ENCODE results near the gene PPP1R2B.
A peak's percentile ranks its signal among the peaks of the same experiment; 100 is the strongest.
"Not testable (repeated sequence)": the region's sequence is repeated elsewhere in the genome, so short reads cannot be mapped to it uniquely, and the experiment has no call there.

The PPP1R2B gene

DNA sequence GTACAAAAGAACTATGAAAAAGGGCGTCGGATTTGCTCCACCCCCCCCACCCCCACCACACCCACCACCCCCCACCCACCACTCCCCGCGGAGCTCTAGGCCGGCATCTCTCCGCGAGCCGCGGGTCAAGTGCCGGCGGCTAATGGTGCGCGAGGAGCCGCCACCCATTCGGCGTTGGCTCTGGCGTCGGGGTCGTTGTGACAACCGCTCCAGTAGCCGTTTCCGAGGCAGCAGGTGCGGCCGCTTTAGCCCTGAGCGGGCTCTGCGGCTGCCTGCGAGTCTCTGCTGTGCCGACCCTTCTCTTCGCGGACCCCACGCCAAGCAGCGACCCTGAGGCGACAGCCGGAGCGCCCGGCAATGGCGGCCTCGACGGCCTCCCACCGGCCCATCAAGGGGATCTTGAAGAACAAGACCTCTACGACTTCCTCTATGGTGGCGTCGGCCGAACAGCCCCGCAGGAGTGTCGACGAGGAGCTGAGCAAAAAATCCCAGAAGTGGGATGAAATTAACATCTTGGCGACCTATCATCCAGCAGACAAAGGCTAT, at the start of gene PPP1R2B:
TSS of gene PPP1R2B (plus strand) at position 90 of the 546 bp plus-strand sequence. CDS start at position 358, 268 bp downstream.
- no peak for DNase-seq

DNA sequence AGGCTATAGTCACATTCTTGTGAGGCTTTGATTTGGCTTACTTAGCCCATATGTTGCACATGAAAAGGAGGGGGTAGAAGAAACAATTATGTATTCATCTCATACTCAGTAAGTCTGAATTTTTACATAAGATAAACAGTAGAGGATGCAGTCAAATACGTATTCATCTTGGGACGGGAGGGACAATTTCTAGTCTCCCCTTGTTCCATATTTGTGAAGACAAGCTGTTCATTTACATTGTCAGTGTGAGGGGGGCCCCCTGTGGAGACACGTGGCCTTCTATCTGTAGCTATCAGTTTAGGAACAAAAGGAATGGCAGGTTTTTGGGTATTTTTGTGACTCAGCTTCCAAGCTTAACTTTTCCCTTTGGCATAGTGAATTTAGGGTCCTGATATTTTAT, 49.2 kb upstream of the PPP1R2B start:
- DNase-seq: no peak

DNA sequence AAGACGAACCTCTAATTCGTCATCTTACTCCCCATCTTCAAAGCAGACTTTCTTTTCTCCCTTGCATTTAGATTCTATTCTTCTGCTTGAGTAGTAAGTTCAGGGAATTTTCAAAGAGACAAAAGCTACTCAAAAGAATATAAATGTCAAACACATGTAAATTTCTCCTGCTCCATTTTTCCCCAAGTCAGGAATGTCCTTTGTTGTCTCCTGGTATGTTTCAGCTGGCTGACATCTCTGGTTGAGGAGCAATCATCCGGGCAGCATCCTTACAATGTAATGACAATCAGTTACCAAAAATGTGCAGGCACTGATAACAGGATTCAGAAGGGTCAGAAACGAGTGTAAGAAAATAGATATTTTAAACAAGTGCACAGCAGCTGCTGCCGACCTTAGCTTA, 47.6 kb upstream of the PPP1R2B start:
- no peak for DNase-seq

DNA sequence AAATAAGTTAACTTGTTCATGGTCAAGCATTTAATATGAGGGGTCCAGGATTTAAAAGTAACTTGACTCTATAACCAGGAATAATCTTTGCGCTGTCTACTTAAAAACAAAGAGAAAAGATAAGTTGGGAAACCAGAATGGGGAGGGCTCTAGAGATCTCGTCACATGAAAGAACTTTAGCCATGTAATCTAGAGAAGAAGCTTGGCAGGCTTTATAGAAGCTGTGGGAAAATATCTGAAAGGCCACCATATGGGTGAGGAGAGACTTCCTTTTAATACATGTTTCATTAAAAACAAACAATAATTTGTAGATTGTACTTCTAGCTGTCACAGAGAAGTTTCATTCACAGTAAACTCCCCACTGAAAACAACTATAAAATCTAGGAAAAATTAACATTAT, 46.7 kb upstream of the PPP1R2B start:
- DNase-seq: no peak

DNA sequence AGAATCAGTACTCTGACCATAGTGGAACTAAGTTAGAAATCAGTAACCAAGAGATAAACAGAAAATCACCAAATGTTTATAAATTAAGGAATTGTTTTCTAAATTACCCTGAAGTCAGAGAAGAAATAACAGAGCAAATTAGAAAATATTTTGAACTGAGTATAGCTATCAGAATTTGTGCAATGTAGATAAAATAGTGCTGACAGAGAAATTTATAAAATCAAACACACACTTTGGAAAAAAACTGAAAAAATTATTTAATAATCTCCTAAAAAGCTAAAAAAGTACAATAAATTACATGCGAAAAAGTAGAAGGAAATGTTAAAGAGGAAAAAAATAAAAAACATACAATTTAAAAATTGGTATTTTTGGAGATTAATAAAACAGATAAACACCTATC, 37.1 kb upstream of the PPP1R2B start:
- DNase-seq: no peak

DNA sequence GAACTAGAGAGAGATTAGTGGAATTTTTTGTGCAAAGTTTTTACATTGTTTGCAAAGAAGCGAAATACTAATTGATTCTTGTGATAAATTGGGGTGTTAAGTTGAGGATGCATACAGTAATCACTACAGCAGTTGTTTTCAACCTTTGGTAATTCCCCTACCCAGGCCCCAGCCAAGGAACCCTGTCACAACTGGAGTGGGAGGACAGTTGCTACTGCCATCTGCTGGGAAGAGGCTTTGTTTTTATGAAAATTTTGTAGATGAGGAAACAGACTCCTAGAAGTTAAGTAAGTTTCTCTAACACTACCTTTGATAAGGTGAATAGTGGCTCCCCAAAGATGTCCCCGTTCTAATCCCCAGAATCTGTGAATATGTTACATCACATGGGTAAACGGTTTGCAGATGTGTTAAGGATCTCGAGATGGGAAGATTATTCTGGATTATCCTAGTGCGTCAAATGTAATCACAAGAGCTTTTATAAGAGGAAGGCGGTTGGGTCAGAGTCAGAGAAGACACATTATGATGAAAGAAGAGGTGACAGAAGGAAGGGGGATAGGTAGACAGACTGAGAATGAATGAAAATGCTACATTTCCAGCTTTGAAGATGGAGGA, 34.0 kb upstream of the PPP1R2B start:
- peak; percentile 2 for DNase-seq

DNA sequence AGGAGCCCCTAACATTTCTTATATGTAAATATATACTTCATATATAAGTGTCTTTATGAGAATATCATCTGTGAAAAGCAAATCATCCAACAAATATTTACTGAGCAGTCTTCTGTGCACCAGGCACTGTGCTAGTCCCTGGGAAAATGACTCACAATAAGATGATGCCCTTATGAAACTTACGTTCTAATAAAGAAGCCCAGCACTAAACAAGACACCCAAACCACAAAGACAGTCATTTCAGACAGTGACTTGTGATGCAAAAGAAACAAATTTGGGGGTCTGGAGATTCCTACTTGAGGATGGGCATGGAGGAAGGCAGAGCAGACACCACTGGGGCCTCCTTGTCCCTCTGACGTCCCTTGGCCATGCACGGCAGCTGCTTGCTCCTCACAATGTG, 30.6 kb upstream of the PPP1R2B start:
- no peak for DNase-seq

DNA sequence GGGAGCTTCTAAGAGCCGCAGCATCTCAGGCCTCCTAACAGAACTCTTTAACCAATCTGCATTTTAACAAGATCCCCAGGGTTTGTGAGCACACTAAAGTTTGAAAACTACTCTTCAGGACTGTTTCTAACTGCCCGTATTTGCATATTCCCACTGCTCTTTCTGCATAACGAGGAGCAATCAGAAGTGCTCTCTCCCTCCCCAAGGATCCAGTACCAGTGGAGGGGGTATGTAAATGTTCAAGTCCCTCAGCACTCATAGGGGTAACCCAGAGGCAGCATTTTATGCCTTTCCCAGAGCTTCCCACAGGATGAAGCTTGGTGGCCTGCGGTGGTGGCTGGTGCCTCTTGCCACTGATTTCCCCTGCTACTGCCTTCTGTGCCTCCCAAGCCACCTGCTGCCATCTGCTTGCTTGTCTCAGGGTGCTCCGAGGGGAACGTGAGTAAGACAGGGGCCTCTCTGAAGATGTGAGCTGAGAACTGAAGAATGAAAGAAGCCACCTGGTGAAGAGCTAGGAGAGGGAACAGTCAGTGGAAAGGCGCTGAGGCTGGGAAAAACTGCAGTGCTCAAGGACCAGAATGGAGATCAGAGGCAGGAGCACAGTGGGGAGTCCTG, 30.0 kb upstream of the PPP1R2B start:
- no peak for DNase-seq

DNA sequence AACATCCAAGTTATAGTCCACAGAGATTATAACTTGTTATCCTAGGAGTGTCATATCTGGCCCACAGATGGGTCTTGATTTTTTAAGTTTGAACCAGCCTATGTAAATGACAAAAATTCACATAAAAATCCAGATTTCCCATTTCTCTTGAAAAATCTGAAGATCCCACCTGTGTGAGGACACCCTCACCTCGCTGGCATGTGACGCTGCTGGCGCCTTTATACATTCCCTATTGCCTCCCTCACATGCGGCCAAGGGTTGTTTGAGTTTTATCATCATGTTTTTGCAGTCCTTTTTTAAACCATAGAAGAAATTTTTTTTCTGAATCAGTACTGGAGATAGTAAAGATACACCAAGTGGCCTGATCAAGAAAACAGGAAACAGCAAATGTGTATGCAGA, 25.9 kb upstream of the PPP1R2B start:
- no peak for DNase-seq

DNA sequence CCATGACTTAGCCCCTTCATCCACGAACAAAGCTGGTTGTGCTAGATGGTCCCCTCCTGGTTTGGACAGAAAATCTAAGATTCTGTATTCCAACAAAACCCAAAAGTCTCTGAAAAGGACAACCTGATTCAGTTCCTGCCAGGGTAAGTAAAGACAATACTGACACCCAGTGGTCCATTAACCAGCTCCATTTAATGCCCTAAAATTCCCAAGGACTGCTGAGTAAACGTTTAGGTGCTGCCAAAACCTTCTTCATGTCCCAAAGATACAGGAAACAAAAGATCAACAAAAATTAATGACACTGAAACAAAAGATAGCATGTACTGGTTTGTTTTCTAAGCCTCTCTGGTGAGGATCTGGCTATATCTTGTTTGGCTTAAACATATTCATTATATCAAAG, 25.3 kb upstream of the PPP1R2B start:
- DNase-seq: peak; percentile 15

DNA sequence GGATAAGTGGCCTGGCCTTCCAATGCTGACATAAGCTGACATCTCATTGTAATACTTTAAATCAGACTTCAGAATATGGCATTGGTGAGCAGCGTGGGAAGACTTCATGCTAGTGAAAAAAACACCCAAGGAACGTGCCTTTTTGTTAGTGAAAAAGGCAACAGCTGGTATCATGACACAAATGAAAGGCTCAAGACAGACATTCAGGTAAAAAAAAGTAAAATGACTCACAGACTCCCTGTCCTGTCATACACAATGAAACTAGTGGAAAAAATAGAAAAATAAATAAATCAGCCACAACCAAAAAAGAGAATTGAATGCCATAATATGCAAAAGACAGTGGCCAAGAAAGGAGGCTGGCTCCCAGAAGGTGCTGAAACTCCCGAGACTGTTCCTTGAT, 24.4 kb upstream of the PPP1R2B start:
- DNase-seq: no peak

DNA sequence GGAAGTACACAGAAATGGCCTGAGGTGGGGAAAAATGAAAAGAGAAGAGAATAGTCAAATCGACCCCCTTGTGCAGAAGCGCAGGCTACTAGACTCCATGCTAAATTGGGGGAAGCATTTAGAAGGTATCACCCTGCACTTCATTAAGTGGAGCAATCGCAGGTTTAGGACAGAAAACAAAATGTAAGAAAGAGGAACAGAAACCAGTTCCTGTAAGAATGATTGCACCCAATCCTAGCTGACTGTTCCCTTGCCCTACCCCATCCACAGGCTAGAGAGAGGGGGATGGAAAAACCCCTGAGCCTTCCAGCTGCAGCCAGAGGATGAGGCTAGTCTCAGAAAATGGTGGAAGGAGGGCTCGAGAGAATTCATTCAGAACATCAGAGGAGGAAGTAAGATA, 23.9 kb upstream of the PPP1R2B start:
- DNase-seq: no peak

DNA sequence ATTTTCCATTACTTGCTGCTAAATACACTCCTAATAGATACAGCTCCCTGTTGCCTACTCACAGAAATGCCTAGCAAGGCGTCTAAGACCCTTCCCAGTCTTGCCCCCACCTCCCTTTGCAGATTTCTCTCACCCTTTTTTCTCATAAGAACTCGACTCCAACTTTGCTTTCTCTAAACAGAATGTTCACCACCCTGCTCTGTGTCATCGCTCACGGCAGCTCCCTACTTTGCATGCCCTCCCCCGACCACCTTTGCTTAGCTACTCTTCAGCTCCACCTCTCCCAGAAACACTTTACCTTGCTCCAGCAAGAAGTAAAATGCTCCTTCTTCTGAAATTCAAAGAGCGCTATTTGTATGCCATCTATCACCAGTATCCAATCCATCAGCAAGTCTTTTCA, 15.2 kb upstream of the PPP1R2B start:
- no peak for DNase-seq

DNA sequence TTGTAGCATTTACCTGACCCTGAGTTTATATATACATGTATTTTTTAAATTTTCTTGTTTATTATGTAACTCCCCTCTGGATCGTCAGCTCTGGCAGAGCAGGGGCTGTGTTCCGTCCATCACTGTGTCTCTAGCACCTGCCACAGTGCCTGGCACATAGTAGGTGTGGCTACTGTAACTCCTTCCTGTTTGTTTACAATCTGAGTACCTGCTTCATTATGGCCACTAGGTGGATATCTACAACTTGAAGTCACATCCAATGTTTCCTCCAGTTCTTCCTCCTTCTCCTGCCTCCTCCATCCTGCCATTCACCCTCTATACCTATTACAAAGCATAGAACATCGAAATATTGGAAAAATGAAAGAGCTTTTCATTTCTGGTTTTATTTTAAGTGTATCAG, 14.2 kb upstream of the PPP1R2B start:
- no peak for DNase-seq

DNA sequence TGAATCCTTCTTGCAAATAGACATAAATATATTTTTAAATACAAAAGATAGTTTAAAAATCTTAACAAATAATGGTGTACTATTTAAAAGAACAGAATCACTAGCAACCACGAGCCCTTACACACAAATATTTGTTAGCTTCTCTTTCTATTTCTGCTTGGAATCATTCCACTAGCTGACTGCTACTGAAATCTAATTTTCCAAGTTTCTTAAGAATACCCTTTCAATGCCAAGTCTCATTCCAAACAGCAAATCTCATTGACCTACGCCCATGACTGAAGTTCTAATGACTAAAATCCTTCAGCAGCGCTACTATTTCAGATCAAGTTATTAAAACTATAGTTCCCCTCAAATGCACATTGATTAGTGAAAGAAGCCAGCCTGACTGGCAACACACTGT, 13.2 kb upstream of the PPP1R2B start:
- no peak for DNase-seq

DNA sequence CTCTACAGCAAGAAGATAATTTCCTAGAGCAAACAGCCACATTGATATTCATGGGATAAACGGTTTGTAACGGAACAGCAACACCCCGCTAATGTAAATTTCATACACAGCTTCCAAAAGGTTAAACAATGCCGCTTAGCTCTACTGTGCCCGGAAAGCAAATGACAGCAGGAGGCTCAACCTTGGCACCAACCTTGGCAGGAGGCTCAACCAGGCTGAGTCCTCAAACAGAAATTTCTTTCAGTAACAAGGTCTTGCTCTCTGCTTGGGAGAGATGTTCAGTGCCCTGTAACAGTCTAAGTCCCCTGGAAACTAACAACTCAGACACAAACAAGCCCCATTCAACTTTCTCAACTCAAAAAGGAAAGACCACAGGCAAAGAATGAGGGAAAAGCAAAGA, 11.1 kb upstream of the PPP1R2B start:
- no peak for DNase-seq

DNA sequence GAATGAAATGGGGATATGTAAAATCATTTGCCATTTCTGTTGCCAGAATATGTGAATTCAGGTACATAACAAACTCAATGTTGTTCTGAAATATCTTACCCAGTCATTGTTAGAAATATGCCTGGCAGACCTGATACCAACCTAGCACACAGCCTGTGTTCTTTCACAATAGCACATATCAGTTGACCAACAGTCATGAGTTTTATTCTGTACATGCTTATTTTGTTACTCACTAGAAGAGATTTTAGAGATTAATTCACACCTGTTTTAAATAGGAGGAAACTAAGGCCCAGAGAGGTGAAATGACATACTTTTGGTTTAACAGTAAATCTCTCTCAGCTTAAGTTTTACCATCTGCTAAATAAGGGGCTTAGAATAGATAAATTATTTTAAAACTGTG, 8.4 kb upstream of the PPP1R2B start:
- DNase-seq: no peak

DNA sequence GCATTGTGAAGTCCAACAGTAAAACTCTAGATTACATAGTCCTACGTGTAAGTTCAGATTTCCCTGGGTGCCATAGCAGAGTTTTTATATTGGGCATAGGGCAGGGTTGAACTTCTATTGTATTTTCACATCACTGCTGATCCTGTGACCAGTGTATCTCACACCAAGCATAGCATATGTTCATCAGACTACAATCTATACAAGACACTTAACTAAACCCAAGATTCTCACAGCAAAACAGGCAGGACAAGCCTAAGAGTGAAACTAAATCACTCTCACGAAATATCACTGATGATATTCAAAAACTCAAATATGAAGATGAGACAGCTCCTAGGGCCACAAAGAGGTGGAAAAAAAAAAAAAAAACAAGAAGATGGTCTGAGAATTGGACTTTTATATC, 3.2 kb upstream of the PPP1R2B start:
- DNase-seq: no peak

DNA sequence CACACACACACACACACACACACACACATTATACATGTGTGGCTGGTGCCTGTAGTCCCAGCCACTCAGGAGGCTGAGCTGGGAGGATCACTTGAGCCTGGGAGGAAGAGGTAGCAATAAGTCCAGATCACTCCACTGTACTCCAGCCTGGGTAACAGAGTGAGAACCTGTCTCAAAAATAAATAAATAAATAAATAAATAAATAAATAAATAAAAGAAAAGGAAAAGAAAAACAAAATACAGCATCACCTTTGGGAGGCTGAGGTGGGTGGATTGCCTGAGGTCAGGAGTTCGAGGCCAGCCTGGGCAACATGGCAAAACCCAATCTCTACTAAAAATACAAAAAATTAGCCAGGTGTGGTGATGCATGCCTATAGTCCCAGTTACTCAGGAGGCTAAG, 1.6 kb upstream of the PPP1R2B start:
- not testable (repeated sequence) for DNase-seq

DNA sequence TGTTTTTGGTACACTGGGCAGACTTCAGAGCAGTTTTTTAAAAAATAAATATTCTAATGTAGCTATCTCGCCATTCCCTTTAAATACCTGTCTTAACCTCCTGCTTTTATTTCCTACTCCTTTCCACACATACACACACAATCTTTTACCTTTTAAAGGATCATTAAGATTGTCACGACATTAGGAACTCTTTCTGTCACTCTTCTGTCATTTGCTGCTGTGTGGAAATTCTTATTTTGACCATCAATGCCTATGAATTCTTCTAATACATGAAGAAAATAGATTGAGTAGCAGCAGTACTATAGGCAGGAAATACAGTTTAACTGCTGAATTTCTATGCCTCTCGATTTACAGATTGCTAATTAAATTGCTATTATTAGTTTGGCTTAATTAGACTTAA, 1.8 kb downstream of the PPP1R2B start:
- DNase-seq: no peak

DNA sequence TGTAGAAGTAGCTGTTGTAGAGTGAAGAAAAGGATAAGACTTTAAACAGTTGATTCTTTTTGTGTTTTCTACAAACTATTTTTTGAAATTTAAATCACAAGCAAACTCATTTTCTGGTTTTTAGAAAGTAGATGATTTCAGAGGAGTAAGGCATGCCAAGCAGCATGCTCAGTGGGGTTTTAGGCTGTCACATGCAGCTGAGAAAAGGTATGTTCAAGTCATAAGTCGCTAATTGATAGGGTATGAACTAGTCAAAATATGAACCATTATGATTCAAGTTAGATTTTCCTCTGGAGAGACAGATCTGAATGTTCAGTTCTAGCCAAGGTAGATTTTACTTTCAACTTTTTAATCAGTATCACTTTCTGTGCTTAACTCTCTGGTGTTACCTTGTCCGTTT, 3.0 kb downstream of the PPP1R2B start:
- DNase-seq: not testable (repeated sequence)

DNA sequence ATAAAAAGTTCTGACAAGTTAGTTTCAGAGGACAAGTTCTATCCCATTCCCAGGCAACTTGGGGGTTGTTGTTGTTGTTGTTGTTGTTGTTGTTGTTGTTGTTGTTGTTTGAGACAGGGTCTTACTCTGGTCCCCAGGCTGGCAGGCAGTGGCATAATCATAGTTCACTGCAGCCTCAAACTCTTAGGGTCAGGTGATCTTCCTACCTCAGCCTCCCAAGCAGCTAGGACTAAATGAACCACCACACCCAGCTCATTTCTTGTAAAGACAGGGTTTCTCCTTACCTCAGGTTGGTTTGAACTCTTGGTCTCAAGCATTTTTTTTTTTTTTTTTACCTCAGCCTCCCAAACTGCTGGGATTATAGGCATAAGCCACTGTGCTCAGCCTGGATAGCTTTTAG, 15.3 kb downstream of the PPP1R2B start:
- no peak for DNase-seq

DNA sequence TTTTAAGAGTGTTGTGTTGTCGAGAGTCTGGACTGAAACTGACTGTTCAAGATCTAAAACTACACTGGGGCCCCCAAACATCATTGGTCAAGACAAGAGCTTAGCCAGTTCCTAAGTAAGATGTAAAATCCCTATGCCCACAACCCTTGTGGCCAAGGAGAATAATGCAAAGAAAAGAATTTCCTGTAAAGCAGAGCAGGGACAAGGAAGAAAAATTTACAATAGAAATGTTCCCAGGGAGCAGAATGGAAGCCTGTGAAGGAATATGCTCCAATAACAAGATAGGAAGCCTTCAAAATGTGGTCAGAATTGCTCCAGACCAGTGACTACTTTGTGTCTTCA, 20.4 kb downstream of the PPP1R2B start:
- DNase-seq: no peak

DNA sequence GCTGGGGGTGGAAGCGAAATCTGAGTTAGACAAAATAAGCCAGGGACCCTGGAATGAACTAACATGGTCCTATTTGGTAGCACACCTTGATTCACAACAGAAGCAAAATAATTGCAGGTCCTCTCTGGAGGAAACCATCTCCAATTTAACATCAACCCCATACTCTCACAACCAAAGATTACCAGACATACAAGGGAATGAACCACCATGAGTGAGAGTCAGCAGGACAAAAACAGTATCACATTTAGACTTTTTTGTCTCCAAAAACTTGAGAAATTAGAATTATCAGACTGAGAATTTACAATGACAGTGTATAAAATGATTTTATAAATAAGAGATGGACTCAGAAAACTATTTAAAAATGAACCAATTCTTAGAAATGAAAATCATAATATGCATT, 21.1 kb downstream of the PPP1R2B start:
- no peak for DNase-seq

DNA sequence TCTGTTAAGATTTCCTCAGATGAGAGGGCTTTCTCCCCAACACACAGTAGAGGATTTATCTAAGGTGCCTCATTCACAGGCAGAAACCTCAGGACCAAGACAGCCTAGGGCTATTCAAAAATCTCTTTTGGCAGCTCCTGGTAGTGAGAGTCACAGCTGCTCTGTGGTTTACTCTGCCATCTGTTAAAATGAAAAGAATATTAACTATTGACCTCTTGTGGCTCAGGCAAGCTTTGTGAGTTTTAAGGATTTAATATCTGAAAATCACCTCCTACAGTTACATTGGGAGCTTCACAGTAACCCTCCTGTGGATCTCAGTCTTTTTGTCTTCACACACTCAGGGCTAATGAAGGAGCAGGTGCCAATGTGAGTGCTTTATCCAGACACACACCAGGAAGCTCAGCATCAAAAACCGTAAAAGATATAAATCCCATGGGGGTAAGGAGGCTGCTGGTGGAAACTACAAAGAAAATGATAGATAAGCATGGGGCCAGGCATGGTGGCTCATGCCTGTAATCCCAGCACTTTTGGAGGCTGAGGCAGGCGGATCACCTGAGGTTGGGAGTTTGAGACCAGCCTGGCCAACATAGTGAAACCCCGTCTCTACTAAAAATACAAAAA, 29.7 kb downstream of the PPP1R2B start:
- peak; percentile 41 for DNase-seq

Measured in NCI-H345 (cell line).